ENCODE data around the gene PARD6B.
"Not testable (repeated sequence)": the region's sequence is repeated elsewhere in the genome, so short reads cannot be mapped to it uniquely, and the experiment has no call there.

PARD6B gene

DNA sequence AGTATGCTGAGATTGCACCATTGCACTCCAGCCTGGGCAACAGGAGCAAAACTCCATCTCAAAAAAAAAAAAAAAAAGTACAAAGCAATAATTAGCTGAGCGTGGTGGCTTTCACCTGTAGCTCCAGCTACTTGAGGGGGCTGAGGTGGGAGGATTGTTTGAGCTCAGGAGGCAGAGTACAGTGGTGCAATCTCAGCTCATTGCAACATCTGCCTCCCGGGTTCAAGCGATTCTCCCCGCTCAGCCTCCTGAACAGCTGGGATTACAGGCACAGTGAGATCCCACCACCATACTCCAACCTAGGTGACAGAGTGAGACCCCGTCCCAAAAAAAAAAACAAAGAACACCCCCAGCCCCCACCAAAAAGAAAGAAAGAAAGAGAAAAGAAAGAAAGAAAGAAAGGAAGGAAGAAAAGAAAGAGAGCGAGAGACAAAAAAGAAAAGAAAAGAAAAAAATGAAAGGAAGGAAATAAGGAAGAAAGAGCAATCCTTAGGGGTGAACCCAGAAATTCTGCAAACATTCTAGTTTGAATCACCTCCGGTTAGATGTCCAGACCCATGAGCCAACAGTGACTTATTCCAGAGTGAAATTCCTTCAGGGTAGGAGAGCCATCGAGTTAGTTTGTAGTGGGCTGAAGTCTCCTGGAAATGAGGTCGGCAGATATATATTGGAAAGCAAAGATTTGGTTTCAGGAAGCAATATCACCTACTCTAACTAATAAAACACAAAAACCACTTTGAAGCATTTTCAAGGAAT lies 36.8 kb upstream of the PARD6B start:
- Histone ChIP-seq H3K4me3 (no peak overlapping the region), H3K36me3 (replicated peaks) (no peaks in the 10 kb centered on the region), H3K9me3 (no peaks in the 10 kb centered on the region), H3K27me3 (ENCODE audit: low read depth) (peaks cover 3% of the 10 kb centered on the region; the same call in 1 of the 2 replicates), H3K4me1 (no peaks in the 10 kb centered on the region)
- in situ Hi-C loops (cut with MboI; ENCODE audit: low sequenced_read_pairs) = no loop called here
- DNase-seq (ENCODE audit: low spot score in 2 of 2) = no peak

- H3K4me3 ChIP-seq = no peak overlapping the region
- no peaks in the 10 kb centered on the region for H3K36me3 ChIP-seq (replicated peaks)
- in situ Hi-C loops (cut with MboI; ENCODE audit: low sequenced_read_pairs) = no loop called here
- no peak for DNase-seq (ENCODE audit: low spot score in 2 of 2)
- H3K4me1 ChIP-seq = no peaks in the 10 kb centered on the region
- no peaks in the 10 kb centered on the region for H3K9me3 ChIP-seq
- peaks cover 3% of the 10 kb centered on the region; the same call in 1 of the 2 replicates for H3K27me3 ChIP-seq (ENCODE audit: low read depth)
Observed at GRCh38 chr20:50695135-50695872, 36.1 kb upstream of the PARD6B start.

DNA sequence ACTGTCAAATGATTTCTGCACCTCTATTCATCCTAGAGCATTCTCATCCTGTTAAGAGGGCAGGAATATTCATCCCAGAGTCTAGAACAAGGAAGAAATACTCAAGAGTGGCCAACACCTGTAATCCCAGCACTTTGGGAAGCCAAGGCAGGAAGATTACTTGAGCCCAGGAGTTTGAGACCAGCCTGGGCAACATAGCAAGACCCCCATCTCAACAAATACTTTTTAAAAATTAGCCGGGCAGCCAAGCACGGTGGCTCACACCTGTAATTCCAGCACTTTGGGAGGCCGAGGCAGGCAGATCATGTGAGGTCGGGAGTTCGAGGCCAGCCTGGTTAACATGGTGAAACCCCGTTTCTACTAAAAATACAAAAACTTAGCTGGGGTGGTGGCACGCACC lies 33.1 kb upstream of the PARD6B start:
- DNase-seq (ENCODE audit: low spot score in 2 of 2); H3K36me3 ChIP-seq (replicated peaks); H3K4me1 ChIP-seq; H3K9me3 ChIP-seq; H3K4me3 ChIP-seq; in situ Hi-C loops (cut with MboI; ENCODE audit: low sequenced_read_pairs); H3K27me3 ChIP-seq (ENCODE audit: low read depth): not testable (repeated sequence)

DNA sequence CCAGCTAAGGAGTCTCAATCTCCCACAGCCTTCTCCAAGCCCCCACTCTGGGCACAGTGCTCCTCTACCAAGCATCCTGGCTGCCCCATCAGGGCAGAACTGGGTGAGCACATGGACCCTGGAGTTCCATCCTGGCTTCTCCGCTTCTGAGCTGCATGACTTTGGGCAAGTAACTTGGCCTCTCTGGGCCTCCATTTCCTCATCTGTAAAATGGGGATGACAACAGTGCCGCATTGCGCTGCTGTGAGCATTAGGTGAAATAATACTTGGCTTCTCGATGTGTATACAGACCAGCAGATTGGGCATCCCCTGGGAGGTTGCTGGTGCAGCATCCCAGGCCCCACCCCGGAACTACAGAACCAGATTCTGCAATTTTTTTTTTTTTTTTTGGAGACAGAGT lies 31.7 kb upstream of the PARD6B start:
- Histone ChIP-seq H3K36me3 (replicated peaks) (no peaks in the 10 kb centered on the region), H3K4me1 (no peaks in the 10 kb centered on the region), H3K27me3 (ENCODE audit: low read depth) (no peaks in the 10 kb centered on the region), H3K4me3 (no peak overlapping the region), H3K9me3 (no peaks in the 10 kb centered on the region)
- in situ Hi-C loops (cut with MboI; ENCODE audit: low sequenced_read_pairs) = no loop called here
- no peak for DNase-seq (ENCODE audit: low spot score in 2 of 2)

DNA sequence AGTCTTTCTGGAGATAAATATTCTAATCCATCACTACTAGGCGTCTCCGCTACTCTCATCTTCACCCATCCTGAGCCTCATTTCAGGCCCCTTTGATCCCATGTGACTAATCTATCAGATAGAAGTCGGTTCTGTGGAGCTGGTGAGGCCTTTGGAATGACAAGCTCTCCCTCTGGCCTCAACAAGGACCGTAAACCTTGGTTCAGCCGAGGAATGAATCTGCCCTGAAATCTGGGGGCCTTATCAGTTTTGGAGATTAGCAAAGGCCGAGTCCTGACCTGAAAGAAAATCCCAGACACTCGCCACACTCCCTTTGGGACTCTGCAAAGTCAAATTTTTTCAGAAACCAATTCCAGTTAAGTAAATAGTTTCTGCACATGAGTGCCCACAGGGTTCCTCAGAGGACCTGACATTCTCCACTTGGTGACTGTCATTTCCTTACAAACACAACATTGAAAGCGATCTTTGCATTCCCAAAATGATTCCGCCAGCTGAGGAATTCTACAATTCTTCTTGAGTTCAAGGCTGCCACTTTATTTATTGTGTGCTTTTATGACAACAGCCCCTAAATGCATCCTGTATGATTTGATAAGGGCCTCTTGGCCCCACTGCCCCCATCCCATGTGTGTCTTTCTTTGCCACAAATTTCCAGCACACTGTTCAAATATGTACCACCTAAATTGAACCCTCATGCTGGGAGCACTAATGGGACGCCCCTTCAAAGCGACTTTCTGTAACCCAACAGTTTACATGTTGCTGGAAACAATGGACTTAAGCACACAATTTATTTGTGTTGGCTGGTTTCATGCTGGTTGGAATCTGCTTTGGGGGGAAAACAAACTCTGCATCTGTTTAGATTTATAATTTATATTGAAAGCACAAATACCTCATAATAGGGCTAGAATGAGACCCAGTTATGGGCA lies 30.1 kb upstream of the PARD6B start:
- in situ Hi-C loops (cut with MboI; ENCODE audit: low sequenced_read_pairs) = no loop called here
- DNase-seq (ENCODE audit: low spot score in 2 of 2) = no peak
- Histone ChIP-seq H3K27me3 (ENCODE audit: low read depth) (no peaks in the 10 kb centered on the region), H3K4me3 (no peak overlapping the region), H3K36me3 (replicated peaks) (no peaks in the 10 kb centered on the region), H3K4me1 (no peaks in the 10 kb centered on the region), H3K9me3 (no peaks in the 10 kb centered on the region)

DNA sequence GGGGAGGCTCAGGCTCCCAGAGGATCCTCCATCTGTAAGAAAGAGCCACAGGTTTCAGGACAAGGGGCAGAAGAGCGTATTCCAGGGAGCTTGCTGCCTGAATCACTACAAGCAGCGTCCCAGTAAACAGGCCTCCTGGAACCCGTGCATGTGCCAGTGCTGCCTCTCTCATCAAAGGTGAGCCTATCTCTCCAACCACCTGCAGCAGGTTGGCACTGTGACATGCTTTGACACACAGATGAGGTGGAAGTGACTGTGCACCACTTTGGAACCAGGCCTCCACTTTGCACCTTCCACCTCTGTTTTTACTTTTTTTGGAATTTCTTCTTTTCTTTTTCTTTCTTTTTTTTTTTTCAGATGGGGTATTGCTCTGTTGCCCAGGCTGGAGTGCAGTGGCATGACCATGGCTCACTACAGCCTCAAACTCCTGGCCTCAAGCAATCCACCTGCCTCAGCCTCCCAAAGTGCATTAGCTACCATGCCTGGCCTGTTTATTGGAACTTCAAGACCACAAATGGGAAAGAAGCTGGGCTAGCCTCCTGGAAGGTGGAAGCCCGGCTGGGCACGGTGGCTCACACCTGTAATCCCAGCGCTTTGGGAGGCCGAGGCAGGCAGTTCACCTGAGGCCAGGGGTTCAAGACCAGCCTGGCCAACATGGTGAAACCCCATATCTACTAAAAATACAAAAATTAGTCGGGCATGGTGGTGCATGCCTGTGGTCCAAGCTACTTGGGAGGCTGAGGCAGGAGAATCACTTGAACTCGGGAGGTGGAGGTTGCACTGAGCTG lies 27.5 kb upstream of the PARD6B start:
- in situ Hi-C loops (cut with MboI; ENCODE audit: low sequenced_read_pairs); H3K36me3 ChIP-seq (replicated peaks); DNase-seq (ENCODE audit: low spot score in 2 of 2); H3K9me3 ChIP-seq; H3K4me3 ChIP-seq; H3K4me1 ChIP-seq; H3K27me3 ChIP-seq (ENCODE audit: low read depth): not testable (repeated sequence)

- in situ Hi-C loops (cut with MboI; ENCODE audit: low sequenced_read_pairs) = no loop called here
- no peaks in the 10 kb centered on the region for H3K36me3 ChIP-seq (replicated peaks)
- H3K27me3 ChIP-seq (ENCODE audit: low read depth) = no peaks in the 10 kb centered on the region
- H3K4me1 ChIP-seq = no peaks in the 10 kb centered on the region
- no peaks in the 10 kb centered on the region for H3K9me3 ChIP-seq
- no peak overlapping the region for H3K4me3 ChIP-seq
- DNase-seq (ENCODE audit: low spot score in 2 of 2) = no peak
Observed at GRCh38 chr20:50704514-50704913, 26.9 kb upstream of the PARD6B start.

DNA sequence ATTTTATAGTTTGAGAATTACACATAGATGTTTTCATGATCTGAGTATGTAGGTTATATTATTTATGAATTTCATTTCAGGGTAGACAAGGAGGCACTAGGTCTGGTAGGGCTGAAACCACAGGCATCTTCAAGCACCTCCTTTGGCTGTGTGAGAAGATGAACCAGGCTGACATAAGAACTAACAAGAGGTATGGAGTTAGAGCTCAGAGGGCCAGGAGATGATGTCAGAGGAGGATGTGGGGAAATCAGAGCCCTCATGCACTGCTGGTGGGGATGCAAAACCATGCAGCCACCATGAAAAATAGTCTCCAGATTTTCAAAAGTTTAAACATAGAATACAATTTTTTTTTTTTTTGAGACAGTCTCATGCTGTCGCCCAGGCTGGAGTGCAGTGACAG lies 26.4 kb upstream of the PARD6B start:
- Histone ChIP-seq H3K9me3 (no peaks in the 10 kb centered on the region), H3K4me3 (no peak overlapping the region), H3K4me1 (no peaks in the 10 kb centered on the region), H3K27me3 (ENCODE audit: low read depth) (no peaks in the 10 kb centered on the region), H3K36me3 (replicated peaks) (no peaks in the 10 kb centered on the region)
- in situ Hi-C loops (cut with MboI; ENCODE audit: low sequenced_read_pairs) = no loop called here
- DNase-seq (ENCODE audit: low spot score in 2 of 2) = no peak

GRCh38 chr20:50708845-50709635 lies 22.3 kb upstream of the PARD6B start:
- Histone ChIP-seq H3K9me3 (no peaks in the 10 kb centered on the region), H3K4me3 (no peak overlapping the region)
- in situ Hi-C loops (cut with MboI; ENCODE audit: low sequenced_read_pairs) = no loop called here

GRCh38 chr20:50709636-50709973 lies 21.8 kb upstream of the PARD6B start:
- Histone ChIP-seq H3K4me1 (peaks cover 4% of the 10 kb centered on the region; the same call in 1 of the 2 replicates), H3K4me3 (no peak overlapping the region)
- in situ Hi-C loops (cut with MboI; ENCODE audit: low sequenced_read_pairs) = no loop called here

More at GRCh38 chr20:50708845-50709635, 22.3 kb upstream of the PARD6B start:
- DNase-seq (ENCODE audit: low spot score in 2 of 2) = no peak
- Histone ChIP-seq H3K36me3 (replicated peaks) (no peaks in the 10 kb centered on the region), H3K4me1 (peaks cover 4% of the 10 kb centered on the region; the same call in 1 of the 2 replicates), H3K27me3 (ENCODE audit: low read depth) (no peaks in the 10 kb centered on the region)

GRCh38 chr20:50710492-50711063 lies 20.8 kb upstream of the PARD6B start:
- H3K9me3 ChIP-seq = no peaks in the 10 kb centered on the region
- H3K4me3 ChIP-seq = no peak overlapping the region
- in situ Hi-C loops (cut with MboI; ENCODE audit: low sequenced_read_pairs) = no loop called here
- H3K27me3 ChIP-seq (ENCODE audit: low read depth) = no peaks in the 10 kb centered on the region
- peaks cover 4% of the 10 kb centered on the region; the same call in 1 of the 2 replicates for H3K4me1 ChIP-seq
- H3K36me3 ChIP-seq (replicated peaks) = no peaks in the 10 kb centered on the region
- DNase-seq (ENCODE audit: low spot score in 2 of 2) = no peak

More at GRCh38 chr20:50709636-50709973, 21.8 kb upstream of the PARD6B start:
- Histone ChIP-seq H3K9me3 (no peaks in the 10 kb centered on the region), H3K36me3 (replicated peaks) (no peaks in the 10 kb centered on the region), H3K27me3 (ENCODE audit: low read depth) (no peaks in the 10 kb centered on the region)
- DNase-seq (ENCODE audit: low spot score in 2 of 2) = no peak

GRCh38 chr20:50711113-50711825 lies 20.1 kb upstream of the PARD6B start:
- no peaks in the 10 kb centered on the region for H3K9me3 ChIP-seq
- no peaks in the 10 kb centered on the region for H3K27me3 ChIP-seq (ENCODE audit: low read depth)
- DNase-seq (ENCODE audit: low spot score in 2 of 2) = no peak
- H3K4me3 ChIP-seq = no peak overlapping the region
- in situ Hi-C loops (cut with MboI; ENCODE audit: low sequenced_read_pairs) = no loop called here
- peaks cover 4% of the 10 kb centered on the region; the same call in 1 of the 2 replicates for H3K4me1 ChIP-seq
- no peaks in the 10 kb centered on the region for H3K36me3 ChIP-seq (replicated peaks)

All from HAP-1 (cell line).